Omental fat pad (tissue), 4 donors: ENCODE data around the gene ANKRD53. TPM values are rescaled to one million over a fixed set of nuclear protein-coding genes. Genes with fewer than 3 reads are reported as not detected.

Experiments
- ATAC-seq: fragments of 150-250 bp; one replicate; pipeline ENCODE4 v1.9.1; 2016; ENCODE audit warnings: mild to moderate bottlenecking, moderate library complexity; ENCODE audit not compliant: low FRiP score
- DNase-seq: peaks from one replicate; pipeline ENCODE4 v3.0.0-alpha.2; 2019; ENCODE audit warnings: low spot score
- CTCF ChIP-seq, 3 donors: fragments of 450-650 bp; IDR thresholded peaks; one replicate each; pipeline ENCODE4 v1.5.1; 2016 to 2017; ENCODE audit warnings: antibody characterized with exemption in 3 of 3, mild to moderate bottlenecking in 3 of 3, moderate library complexity in 2 of 3
- total RNA-seq, 4 donors: library from RNA; depleted of rRNA; stranded (reverse); fragments of >200 nt; gene quantifications; one replicate each; pipeline ENCODE4 v1.1.0, GENCODE V29; 2016

The ANKRD53 gene
- total RNA-seq, 4 donors from 2014 or later = 6.2 to 16.8 (median 10.0) TPM

DNA sequence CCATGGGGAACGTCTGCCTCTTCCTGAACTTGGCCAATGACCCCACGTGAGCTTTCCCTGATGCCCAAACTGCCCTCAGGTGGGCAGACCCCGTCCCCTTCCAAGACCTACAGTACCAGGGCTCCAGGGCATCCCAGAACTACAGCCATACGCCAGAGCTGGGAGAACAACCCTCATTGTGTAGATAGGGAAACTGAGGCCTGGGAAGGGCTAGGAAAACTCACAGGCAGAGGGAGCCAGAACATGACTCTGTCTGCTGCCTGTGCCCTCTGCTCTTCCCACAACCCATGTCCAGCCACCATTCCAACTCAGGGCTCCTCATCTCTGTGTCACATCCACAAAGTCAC is 16.8 kb upstream of the ANKRD53 start:
- DNase-seq (no peak), ATAC-seq (no peak)
- TF ChIP-seq CTCF (IDR thresholded peaks at IDR 0.05) = no peak

GRCh38 chr2:70962211-70962884 is 16.1 kb upstream of the ANKRD53 start:
- DNase-seq (no peak), ATAC-seq (no peak)

DNA sequence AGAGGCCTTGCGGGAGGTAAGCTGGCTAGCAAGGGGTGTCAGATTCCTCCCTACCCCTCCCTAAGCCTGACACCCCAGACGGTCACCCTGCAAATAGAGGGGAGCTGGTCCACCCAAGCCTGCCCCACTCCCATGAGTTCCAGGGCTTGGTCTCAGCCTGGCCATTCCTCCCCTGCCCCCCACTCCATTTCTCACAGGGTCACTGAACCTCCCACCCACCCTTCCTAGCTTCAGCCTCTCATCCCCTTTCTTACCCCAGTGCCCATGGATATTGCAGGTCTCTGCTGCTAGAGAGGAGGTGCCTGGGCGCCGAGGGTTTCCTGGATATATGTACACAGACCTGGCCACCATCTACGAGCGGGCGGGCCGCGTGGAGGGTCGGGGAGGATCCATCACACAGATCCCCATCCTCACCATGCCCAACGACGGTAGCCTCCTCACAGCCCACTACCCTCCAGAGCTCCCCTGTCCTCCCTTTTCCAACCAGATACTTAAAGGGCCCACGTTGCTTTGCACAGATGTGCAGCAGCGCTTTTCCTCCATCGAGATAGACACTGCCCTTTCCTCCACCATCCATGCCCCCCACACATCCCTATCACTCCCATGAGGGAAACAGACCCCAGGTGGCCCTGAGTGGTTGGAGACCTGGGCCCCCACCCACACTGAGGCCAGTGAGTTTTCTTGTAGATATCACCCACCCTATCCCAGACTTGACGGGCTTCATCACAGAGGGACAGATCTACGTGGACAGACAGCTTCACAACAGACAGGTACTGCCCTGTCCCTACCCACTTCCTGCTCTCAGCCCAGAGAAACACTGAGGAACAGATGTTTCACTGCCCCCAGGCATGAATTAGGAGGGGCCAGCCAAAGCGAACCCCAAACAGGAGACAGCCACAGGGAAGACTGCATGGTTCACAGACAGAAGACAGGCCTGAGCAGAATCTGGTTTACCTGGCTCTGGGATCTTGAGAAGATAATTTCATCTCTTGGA is 15.2 kb upstream of the ANKRD53 start:
- DNase-seq (no peak), ATAC-seq (no peak)
- TF ChIP-seq CTCF (IDR thresholded peaks at IDR 0.05) = no peak

More at GRCh38 chr2:70962211-70962884, 16.1 kb upstream of the ANKRD53 start:
- no peak for TF ChIP-seq CTCF (IDR thresholded peaks at IDR 0.05)

- ATAC-seq (no peak), DNase-seq (no peak)
- no peak for TF ChIP-seq CTCF (IDR thresholded peaks at IDR 0.05)
Measured at GRCh38 chr2:70964133-70964532, 14.3 kb upstream of the ANKRD53 start.

GRCh38 chr2:70964596-70965386 is 13.6 kb upstream of the ANKRD53 start:
- ATAC-seq (peak; percentile 75), DNase-seq (peak; percentile 55)
- TF ChIP-seq CTCF (IDR thresholded peaks at IDR 0.05) = peak in 1 of 3 donors; percentile 63

DNA sequence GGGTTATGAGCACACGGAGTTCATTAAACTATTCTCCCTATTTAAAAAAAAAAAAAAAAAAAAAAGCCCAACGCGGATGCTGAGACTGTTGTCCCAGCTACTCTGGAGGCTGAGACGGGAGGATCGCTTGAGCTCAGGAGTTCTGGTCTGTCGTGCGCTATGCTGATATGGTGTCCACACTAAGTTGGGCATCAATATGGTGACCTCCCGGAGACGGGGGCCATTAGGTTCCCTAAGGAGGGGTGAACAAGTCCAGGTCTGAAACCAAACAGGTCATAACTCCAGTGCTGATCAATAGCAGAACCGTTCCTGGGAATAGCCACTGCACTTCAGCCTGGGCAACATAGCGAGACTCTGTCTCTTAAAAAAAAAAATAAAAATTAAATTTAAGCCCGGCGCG is 12.9 kb upstream of the ANKRD53 start:
- ATAC-seq = no peak
- DNase-seq = no peak
- TF ChIP-seq CTCF (IDR thresholded peaks at IDR 0.05) = no peak
